ENCODE measurements around the gene NDC1.
"Not testable (repeated sequence)": the region's sequence is repeated elsewhere in the genome, so short reads cannot be mapped to it uniquely, and the experiment has no call there.

NDC1 gene

DNA sequence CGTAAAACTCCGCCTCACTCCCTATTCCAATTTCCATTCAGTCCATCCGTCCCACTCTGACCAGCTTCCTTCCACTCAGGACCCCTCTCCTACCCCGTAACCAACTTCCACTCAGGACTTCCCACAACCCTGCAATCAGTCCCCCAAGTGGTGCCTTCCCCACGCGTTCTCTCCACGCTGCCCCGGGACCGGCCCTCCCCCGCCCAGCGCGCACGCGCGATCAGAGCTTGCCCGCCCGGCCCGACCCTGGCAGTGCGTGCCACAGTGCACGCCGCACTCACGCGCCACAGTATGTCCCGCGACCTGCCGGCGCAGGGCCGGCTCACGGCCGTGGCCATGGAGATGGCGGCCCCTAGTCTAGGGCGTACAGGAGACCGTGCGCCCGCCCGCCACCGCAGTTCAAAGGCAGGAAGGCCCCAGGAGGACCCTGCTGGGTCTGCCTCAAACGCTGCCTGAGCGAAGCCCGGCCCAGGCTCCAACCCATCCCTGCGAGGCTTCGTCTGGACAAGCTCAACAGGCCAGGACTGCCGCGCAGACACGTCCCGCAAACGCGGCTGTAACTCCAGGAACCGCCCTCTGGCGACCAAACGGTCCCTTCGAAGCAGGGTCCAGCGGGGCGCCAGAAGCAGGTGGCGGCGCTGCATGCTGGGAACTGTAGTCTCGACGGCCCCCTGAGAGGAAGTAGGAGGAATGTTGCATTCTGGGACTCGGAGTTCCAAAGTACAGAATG, at the start of gene NDC1:
Gene NDC1, minus strand, starts transcription at position 373 of the 730 bp plus-strand sequence. Its CDS starts 35 bp downstream, at position 338.
- DNase-seq (ENCODE audit: extremely low read depth, insufficient read length) = peak; percentile 95
- Histone ChIP-seq H3K36me3 (ENCODE audit: control insufficient read depth, insufficient read depth, low read length) (no peaks in the 10 kb centered on the region), H3K27me3 (replicated peaks; ENCODE audit: control insufficient read depth, insufficient read depth, low read length) (no peaks in the 10 kb centered on the region), H3K4me3 (replicated peaks; ENCODE audit: low read depth, low read length) (peak within 1 kb of the TSS; percentile 99)
- TF ChIP-seq, protein P1, sequence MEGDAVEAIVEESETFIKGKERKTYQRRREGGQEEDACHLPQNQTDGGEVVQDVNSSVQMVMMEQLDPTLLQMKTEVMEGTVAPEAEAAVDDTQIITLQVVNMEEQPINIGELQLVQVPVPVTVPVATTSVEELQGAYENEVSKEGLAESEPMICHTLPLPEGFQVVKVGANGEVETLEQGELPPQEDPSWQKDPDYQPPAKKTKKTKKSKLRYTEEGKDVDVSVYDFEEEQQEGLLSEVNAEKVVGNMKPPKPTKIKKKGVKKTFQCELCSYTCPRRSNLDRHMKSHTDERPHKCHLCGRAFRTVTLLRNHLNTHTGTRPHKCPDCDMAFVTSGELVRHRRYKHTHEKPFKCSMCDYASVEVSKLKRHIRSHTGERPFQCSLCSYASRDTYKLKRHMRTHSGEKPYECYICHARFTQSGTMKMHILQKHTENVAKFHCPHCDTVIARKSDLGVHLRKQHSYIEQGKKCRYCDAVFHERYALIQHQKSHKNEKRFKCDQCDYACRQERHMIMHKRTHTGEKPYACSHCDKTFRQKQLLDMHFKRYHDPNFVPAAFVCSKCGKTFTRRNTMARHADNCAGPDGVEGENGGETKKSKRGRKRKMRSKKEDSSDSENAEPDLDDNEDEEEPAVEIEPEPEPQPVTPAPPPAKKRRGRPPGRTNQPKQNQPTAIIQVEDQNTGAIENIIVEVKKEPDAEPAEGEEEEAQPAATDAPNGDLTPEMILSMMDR (IDR thresholded peaks at IDR 0.05; ENCODE audit: insufficient read depth, low read length, poor library complexity, severe bottlenecking) = no peak

DNA sequence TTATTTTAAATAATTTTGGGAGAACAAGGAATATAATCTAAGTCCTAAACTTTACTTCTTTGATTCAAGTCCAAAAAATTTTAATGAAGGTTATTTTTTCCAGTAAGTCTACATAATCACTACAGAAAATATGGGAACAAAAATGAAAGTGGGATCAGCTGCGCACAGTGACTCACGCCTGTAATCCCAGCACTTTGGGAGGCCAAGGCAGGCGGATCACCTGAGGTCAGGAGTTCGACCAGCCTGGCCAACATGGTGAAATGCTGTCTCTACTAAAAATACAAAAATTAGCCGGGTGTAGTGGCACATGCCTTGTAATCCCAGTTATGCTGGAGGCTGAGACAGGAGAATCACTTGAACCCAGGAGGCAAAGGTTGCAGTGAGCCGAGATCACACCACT, 45.5 kb upstream of the NDC1 start:
- not testable (repeated sequence) for DNase-seq (ENCODE audit: extremely low read depth, insufficient read length); H3K4me3 ChIP-seq (replicated peaks; ENCODE audit: low read depth, low read length); H3K36me3 ChIP-seq (ENCODE audit: control insufficient read depth, insufficient read depth, low read length); H3K27me3 ChIP-seq (replicated peaks; ENCODE audit: control insufficient read depth, insufficient read depth, low read length)

- not testable (repeated sequence) for DNase-seq (ENCODE audit: extremely low read depth, insufficient read length); H3K27me3 ChIP-seq (replicated peaks; ENCODE audit: control insufficient read depth, insufficient read depth, low read length); H3K36me3 ChIP-seq (ENCODE audit: control insufficient read depth, insufficient read depth, low read length); H3K4me3 ChIP-seq (replicated peaks; ENCODE audit: low read depth, low read length)
These were observed 43.8 kb upstream of the NDC1 start for GRCh38 chr1:53881853-53882252.

DNA sequence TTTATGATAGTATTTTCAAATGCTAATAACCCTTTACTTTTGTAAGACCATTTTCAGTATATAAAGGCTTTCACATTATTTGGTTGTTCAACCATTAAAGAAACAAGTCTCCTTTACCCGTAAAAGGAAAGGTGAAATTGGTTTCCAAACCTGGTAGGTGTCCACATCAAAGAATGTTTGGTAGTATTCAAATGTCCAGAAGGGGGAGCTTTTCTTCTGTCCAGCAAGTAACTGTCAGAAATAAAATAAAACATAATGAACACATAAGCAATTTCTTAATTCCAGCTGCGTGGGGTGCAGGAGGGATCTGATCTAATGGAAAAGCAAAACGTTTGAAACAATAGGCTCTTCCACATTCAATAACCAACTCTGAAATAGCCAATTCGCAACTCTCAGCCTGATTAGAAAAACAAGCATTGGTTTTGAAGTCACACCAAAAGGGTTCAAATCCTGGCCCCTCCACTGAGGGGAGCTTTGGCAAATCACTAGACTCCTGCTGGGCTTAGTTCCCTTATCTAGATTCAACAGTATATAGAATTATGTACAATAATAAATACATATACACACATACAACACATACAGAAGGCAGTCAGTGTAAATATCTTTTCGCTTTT, 40.5 kb upstream of the NDC1 start:
- TF ChIP-seq, protein P1 (IDR thresholded peaks at IDR 0.05; ENCODE audit: insufficient read depth, low read length, poor library complexity, severe bottlenecking) = peak; percentile 45
- DNase-seq (ENCODE audit: extremely low read depth, insufficient read length) = no peak
- Histone ChIP-seq H3K36me3 (ENCODE audit: control insufficient read depth, insufficient read depth, low read length) (peaks cover 13% of the 10 kb centered on the region), H3K4me3 (replicated peaks; ENCODE audit: low read depth, low read length) (no peak overlapping the region), H3K27me3 (replicated peaks; ENCODE audit: control insufficient read depth, insufficient read depth, low read length) (no peaks in the 10 kb centered on the region)

GRCh38 chr1:53875150-53875549, 37.1 kb upstream of the NDC1 start:
- H3K4me3 ChIP-seq (replicated peaks; ENCODE audit: low read depth, low read length); DNase-seq (ENCODE audit: extremely low read depth, insufficient read length); H3K27me3 ChIP-seq (replicated peaks; ENCODE audit: control insufficient read depth, insufficient read depth, low read length): not testable (repeated sequence)
- peaks cover 13% of the 10 kb centered on the region for H3K36me3 ChIP-seq (ENCODE audit: control insufficient read depth, insufficient read depth, low read length)

GRCh38 chr1:53871773-53872484, 33.8 kb upstream of the NDC1 start:
- Histone ChIP-seq H3K36me3 (ENCODE audit: control insufficient read depth, insufficient read depth, low read length) (peaks cover 9% of the 10 kb centered on the region), H3K4me3 (replicated peaks; ENCODE audit: low read depth, low read length) (no peak overlapping the region), H3K27me3 (replicated peaks; ENCODE audit: control insufficient read depth, insufficient read depth, low read length) (no peaks in the 10 kb centered on the region)
- TF ChIP-seq, protein P1 (IDR thresholded peaks at IDR 0.05; ENCODE audit: insufficient read depth, low read length, poor library complexity, severe bottlenecking) = no peak
- no peak for DNase-seq (ENCODE audit: extremely low read depth, insufficient read length)

DNA sequence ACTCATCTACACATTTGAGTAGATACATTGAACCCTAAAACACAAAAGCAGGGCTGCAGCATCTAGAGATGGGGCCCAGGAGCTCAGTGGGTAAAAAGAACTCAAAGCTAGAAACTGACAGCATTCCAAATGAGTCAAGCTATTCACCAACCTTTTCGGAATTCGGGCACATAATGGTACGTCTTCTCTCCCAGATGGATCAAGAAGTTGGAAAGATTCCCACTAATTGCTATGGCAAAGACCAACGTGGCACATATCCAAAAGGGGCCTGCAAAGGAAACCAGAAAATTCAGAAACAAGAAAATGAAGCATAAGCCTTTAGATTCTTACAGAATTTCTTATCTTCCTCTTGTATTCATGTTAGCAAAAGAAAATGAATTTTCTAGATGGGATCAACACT, 33.1 kb upstream of the NDC1 start:
- TF ChIP-seq, protein P1 (IDR thresholded peaks at IDR 0.05; ENCODE audit: insufficient read depth, low read length, poor library complexity, severe bottlenecking) = no peak
- DNase-seq (ENCODE audit: extremely low read depth, insufficient read length) = no peak
- H3K27me3 ChIP-seq (replicated peaks; ENCODE audit: control insufficient read depth, insufficient read depth, low read length) = no peaks in the 10 kb centered on the region
- peaks cover 6% of the 10 kb centered on the region for H3K36me3 ChIP-seq (ENCODE audit: control insufficient read depth, insufficient read depth, low read length)
- no peak overlapping the region for H3K4me3 ChIP-seq (replicated peaks; ENCODE audit: low read depth, low read length)
